GM12878 (cell line): ENCODE results near the gene AXIN1. TPM values are rescaled to one million over a fixed set of nuclear protein-coding genes. Genes with fewer than 3 reads are reported as not detected.

Experiments
- ATAC-seq: fragments of 200-7000 bp; cut with Tn5 transposase; 3 replicates; pipeline ENCODE4 v1.9.1; 2020; ENCODE audit warnings: mild to moderate bottlenecking, moderate library complexity
- BruUV-seq: library from RNA; stranded (reverse); fragments of 400-500 nt; replicated peaks from 2 replicates; lab custom pipeline; 2021; lab: Mats Ljungman, UMichigan
- CTCF ChIA-PET: fragments of 300-600 bp; sonication (Branson Sonifier 250); formaldehyde crosslinking; extraction: SDS; loops from one replicate; lab custom pipeline; 2021; ENCODE audit warnings: inconsistent platforms; lab: Yijun Ruan, JAX
- POLR2A ChIA-PET: fragments of 350-600 bp; formaldehyde crosslinking; extraction: SDS; loops from one replicate; lab custom pipeline; 2021; ENCODE audit warnings: inconsistent platforms; lab: Charles Lee
- RAD21 ChIA-PET: fragments of 300-600 bp; sonication (Branson Sonifier 250); formaldehyde crosslinking; loops from one replicate; lab custom pipeline; 2023; ENCODE audit warnings: antibody characterized with exemption; ENCODE audit not compliant: unreplicated experiment; lab: Charles Lee
- SMC1A ChIA-PET: fragments of 300-600 bp; sonication (Branson Sonifier 250); formaldehyde crosslinking; loops from one replicate; lab custom pipeline; 2023; ENCODE audit not compliant: unreplicated experiment, uncharacterized antibody; lab: Charles Lee
- DNase-seq: peaks from one replicate; pipeline ENCODE4 v3.0.0-alpha.2; 2011; ENCODE audit warnings: low read depth, low spot score
- FAIRE-seq: peaks from 3 replicates; lab custom pipeline; 2011; peaks lifted over from hg19 to GRCh38; lab: Jason Lieb, UNC
- H2AFZ ChIP-seq: 2 replicates; pipeline ENCODE4 v1.6.0; 2011; ENCODE audit warnings: low read depth, low read length, control low read depth; ENCODE audit not compliant: control insufficient read depth
- H3K27ac ChIP-seq: 2 replicates; pipeline ENCODE4 v1.5.1; 2011; ENCODE audit warnings: control low read depth; ENCODE audit not compliant: control insufficient read depth, insufficient read depth
- H3K27me3 ChIP-seq, 2 experiments: replicated peaks in 1 of 2; 2 replicates each; pipeline versions ENCODE4 v1.6.0 to v1.6.1; 2011; ENCODE audit warnings: low read length in 1 of 2; ENCODE audit not compliant: control insufficient read depth in 2 of 2, insufficient read depth in 2 of 2
- H3K36me3 ChIP-seq, 2 experiments: 2 replicates each; pipeline ENCODE4 v1.5.1; 2011; ENCODE audit warnings: low read length in 1 of 2; ENCODE audit not compliant: control insufficient read depth in 2 of 2, insufficient read depth in 2 of 2
- H3K4me1 ChIP-seq: 2 replicates; pipeline ENCODE4 v1.6.1; 2011; ENCODE audit warnings: mild to moderate bottlenecking, low read length, moderate library complexity, mixed read lengths; ENCODE audit not compliant: control insufficient read depth, insufficient read depth
- H3K4me2 ChIP-seq: 2 replicates; pipeline ENCODE4 v1.6.0; 2011; ENCODE audit warnings: control low read depth; ENCODE audit not compliant: control insufficient read depth, insufficient read depth
- H3K4me3 ChIP-seq: fragments of 200-600 bp; sonication (generic); 2 replicates; pipeline ENCODE4 v1.5.1; 2016
- H3K79me2 ChIP-seq: 2 replicates; pipeline ENCODE4 v1.6.0; 2011; ENCODE audit warnings: low read length; ENCODE audit not compliant: control insufficient read depth, insufficient read depth
- H3K9ac ChIP-seq: 2 replicates; pipeline ENCODE4 v1.8.0; 2011; ENCODE audit warnings: low read length, control low read depth, mixed read lengths; ENCODE audit not compliant: control insufficient read depth, insufficient read depth
- H3K9me3 ChIP-seq: replicated peaks from 3 replicates; pipeline ENCODE4 v1.5.1; 2011; ENCODE audit warnings: mild to moderate bottlenecking, low read length; ENCODE audit not compliant: control insufficient read depth, insufficient read depth
- H4K20me1 ChIP-seq: 2 replicates; pipeline ENCODE4 v1.6.0; 2011; ENCODE audit not compliant: control insufficient read depth, insufficient read depth
- PML ChIP-seq: IDR thresholded peaks from 2 replicates; pipeline ENCODE4 v1.6.1; 2012; ENCODE audit warnings: low read length, inconsistent platforms
- POLR2A ChIP-seq: IDR thresholded peaks from 2 replicates; pipeline ENCODE4 v1.6.1; 2011; ENCODE audit warnings: low read depth, mild to moderate bottlenecking, low read length
- POU2F2 ChIP-seq: IDR thresholded peaks from 3 replicates; pipeline ENCODE4 v1.6.1; 2011; ENCODE audit warnings: low read depth, mild to moderate bottlenecking, low read length, borderline replicate concordance
- SMARCA5 ChIP-seq: fragments of 450-650 bp; IDR thresholded peaks from 2 replicates; pipeline ENCODE4 v1.6.1; 2017; ENCODE audit warnings: mild to moderate bottlenecking
- WGBS: methylation state at CpG from one replicate; pipeline ENCODE4 v1.1.6; 2016; ENCODE audit warnings: low lambda C conversion rate; ENCODE audit not compliant: insufficient replicate concordance, insufficient coverage; ENCODE audit errors: missing lambda C conversion rate; 5-methylcytosine and 5-hydroxymethylcytosine counted together
- in situ Hi-C: fragments of 300-500 bp; cut with MboI; formaldehyde crosslinking; loops from 9 replicates; pipeline ENCODE4 v1.14.3; 2018; ENCODE audit warnings: mixed read lengths
- intact Hi-C: fragments of 100-400 bp; cut with micrococcal nuclease; formaldehyde crosslinking; loops from one replicate; pipeline ENCODE4 v1.14.2; 2022; ENCODE audit not compliant: unreplicated experiment
- polyA plus RNA-seq, 11 experiments: library from polyadenylated mRNA; depleted of rRNA in 4 of 11; unstranded in 6 of 11; stranded (reverse) in 5 of 11; fragments of >200 nt; fragmentation: Nextera tagmentation in 4 of 11; fragmentation: Illumina TruSeq in 1 of 11; extraction: Ambion mirVana in 4 of 11; extraction: Trizol in 1 of 11; gene quantifications; 1 replicate in 1 of 11; 2 replicates in 10 of 11; pipeline versions ENCODE4 v1.2.1 to v1.2.3, GENCODE V29; 2011 to 2016; ENCODE audit warnings: inconsistent platforms in 2 of 11, missing spikeins in 2 of 11, low read depth in 1 of 11
- total RNA-seq, 4 experiments: library from RNA; depleted of rRNA in 3 of 4; stranded (reverse); fragments of >200 nt in 3 of 4; fragmentation: Illumina TruSeq in 1 of 4; extraction: Trizol in 1 of 4; gene quantifications; 2 replicates each; pipeline versions ENCODE4 v1.2.1 to v1.2.3, GENCODE V29; 2013 to 2021
- TF ChIP-seq, protein P1 (sequence below): fragments of 450-650 bp; formaldehyde crosslinking; IDR thresholded peaks from 2 replicates; pipeline ENCODE4 v1.5.0; 2022; ENCODE audit warnings: mild to moderate bottlenecking, missing genetic modification characterization

Gene AXIN1
- total and polyA plus RNA-seq, 10 of the 15 experiments (the other 5 are each of a cell fraction or from before 2014, with no cell fraction given), result 0.26 to 27.1 (median 7.7) TPM

DNA sequence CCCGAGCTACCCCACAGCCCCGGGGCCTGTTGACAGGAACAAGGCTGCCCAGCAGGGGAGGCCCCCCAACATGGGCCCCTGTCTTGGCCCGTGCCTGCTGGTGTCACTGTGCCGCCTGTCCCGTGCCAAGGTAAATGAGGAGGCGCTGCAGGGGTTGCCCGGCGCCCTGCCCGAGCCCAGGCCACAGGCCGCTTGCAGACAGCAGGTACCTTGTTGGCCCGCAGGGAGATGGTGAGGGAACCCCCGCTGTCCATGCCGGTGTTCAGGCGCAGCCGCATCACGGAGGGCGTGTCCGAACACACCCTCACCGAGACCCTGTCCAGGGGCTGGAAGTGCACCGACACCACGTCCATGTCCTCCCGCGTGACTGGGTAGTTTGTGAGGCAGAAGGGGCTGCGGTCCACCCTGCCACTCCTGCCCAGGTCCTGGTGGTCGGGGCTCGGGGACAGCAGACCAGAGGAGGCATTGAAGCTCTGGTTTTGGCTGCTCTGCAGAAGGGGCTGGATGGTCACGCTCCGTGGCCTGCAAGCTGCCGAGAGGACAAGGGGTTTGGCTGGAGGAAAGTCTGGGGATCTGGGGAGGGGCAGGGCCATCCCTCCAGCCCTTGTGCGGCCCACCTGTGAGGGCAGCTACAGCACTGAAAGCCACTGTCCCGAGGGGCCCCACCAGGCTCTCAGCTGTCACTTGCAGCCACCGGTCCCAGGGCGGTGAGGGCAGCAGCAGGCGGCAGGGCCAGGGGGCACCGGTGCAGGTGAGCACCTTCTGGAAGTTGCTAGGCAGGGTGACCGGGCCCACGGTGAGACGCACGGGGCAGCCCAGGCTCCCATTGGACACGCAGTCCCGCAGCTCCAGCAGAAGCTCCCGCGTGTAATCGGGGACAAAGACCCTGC lies 23.6 kb upstream of the AXIN1 start:
- Histone ChIP-seq H3K4me3 (no peak overlapping the region), H3K27ac (no peak overlapping the region), H3K79me2 (peaks cover 8% of the 10 kb centered on the region), H3K4me2 (no peak overlapping the region), H3K27me3 (no peaks in the 10 kb centered on the region), H4K20me1 (no peaks in the 10 kb centered on the region), H3K9me3 (no peaks in the 10 kb centered on the region), H3K4me1 (no peaks in the 10 kb centered on the region), H3K36me3 (peaks cover 0 to 9% of the 10 kb centered on the region in 2 experiments; a peak in 3 of 4 replicates), H2AFZ (no peak overlapping the region), H3K9ac (no peak overlapping the region)
- FAIRE-seq, result no peak
- ChIA-PET CTCF (interaction anchor here (0.6 to 0.7 kb wide), 2 partner anchors 134 to 292 kb away, joined by 3 read pairs; partner anchors contain the start of gene RHOT2), POLR2A (no interaction called here), SMC1A (no interaction called here), RAD21 (no interaction called here)
- in situ Hi-C loops, result no loop called here
- TF ChIP-seq POLR2A (peak; percentile 46; the same call in 1 of the 2 replicates), POU2F2 (no peak), SMARCA5 (no peak)
- no peak for ATAC-seq
- WGBS, result 93% methylated on average over 44 of the region's 44 CpGs
- intact Hi-C loops, result no loop called here
- BruUV-seq, result no TSS peak
- no peak for DNase-seq

DNA sequence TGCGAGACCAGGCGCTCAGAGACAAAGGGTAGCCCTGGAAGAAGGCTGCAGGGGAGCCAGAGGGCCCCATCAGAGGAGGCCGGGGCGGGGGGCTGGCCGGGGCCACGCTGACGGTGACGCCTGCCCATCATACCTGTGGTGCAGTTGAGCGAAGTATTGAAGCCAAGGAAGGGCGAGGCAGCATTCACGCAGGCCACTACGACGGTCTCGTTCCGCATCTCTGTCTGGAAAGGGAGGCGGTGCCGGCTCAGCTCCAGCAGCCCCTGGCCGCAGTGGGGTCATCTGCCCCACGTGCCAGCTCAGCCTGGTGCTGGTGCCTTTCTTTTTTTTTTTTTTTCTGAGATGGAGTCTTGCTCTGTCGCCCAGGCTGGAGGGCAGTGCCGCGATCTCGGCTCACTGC lies 22.7 kb upstream of the AXIN1 start:
- DNase-seq (no peak), FAIRE-seq (no peak), ATAC-seq (no peak)
- in situ Hi-C loops, result no loop called here
- TF ChIP-seq, protein P1, sequence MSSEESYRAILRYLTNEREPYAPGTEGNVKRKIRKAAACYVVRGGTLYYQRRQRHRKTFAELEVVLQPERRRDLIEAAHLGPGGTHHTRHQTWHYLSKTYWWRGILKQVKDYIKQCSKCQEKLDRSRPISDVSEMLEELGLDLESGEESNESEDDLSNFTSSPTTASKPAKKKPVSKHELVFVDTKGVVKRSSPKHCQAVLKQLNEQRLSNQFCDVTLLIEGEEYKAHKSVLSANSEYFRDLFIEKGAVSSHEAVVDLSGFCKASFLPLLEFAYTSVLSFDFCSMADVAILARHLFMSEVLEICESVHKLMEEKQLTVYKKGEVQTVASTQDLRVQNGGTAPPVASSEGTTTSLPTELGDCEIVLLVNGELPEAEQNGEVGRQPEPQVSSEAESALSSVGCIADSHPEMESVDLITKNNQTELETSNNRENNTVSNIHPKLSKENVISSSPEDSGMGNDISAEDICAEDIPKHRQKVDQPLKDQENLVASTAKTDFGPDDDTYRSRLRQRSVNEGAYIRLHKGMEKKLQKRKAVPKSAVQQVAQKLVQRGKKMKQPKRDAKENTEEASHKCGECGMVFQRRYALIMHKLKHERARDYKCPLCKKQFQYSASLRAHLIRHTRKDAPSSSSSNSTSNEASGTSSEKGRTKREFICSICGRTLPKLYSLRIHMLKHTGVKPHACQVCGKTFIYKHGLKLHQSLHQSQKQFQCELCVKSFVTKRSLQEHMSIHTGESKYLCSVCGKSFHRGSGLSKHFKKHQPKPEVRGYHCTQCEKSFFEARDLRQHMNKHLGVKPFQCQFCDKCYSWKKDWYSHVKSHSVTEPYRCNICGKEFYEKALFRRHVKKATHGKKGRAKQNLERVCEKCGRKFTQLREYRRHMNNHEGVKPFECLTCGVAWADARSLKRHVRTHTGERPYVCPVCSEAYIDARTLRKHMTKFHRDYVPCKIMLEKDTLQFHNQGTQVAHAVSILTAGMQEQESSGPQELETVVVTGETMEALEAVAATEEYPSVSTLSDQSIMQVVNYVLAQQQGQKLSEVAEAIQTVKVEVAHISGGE (CRISPR knock-in tag), result no peak
- no peak for TF ChIP-seq PML
- H3K9ac ChIP-seq, result no peak overlapping the region
- H3K36me3 ChIP-seq, result peaks cover 0 to 9% of the 10 kb centered on the region in 2 experiments; a peak in 3 of 4 replicates
- RAD21 ChIA-PET, result no interaction called here
- H3K79me2 ChIP-seq, result peaks cover 4% of the 10 kb centered on the region; the same call in 1 of the 2 replicates
- no peaks in the 10 kb centered on the region for H3K9me3 ChIP-seq
- H3K27ac ChIP-seq, result no peak overlapping the region
- H3K27me3 ChIP-seq, result no peaks in the 10 kb centered on the region
- SMC1A ChIA-PET, result no interaction called here
- no peak overlapping the region for H2AFZ ChIP-seq
- 99% methylated on average over 19 of the region's 23 CpGs for WGBS
- CTCF ChIA-PET, result interaction anchor here (0.6 to 0.7 kb wide), 2 partner anchors 133 to 293 kb away, joined by 3 read pairs; partner anchors contain the start of gene RHOT2
- no peak overlapping the region for H3K4me3 ChIP-seq
- H3K4me2 ChIP-seq, result no peak overlapping the region
- BruUV-seq, result no TSS peak
- no peaks in the 10 kb centered on the region for H4K20me1 ChIP-seq
- intact Hi-C loops, result no loop called here
- POLR2A ChIA-PET, result no interaction called here
- H3K4me1 ChIP-seq, result no peaks in the 10 kb centered on the region
